HG02938 (cell line): ENCODE data around the gene HOXD11.
A peak's percentile ranks its signal among the peaks of the same experiment; 100 is the strongest.

ENCODE experiments used
- ATAC-seq: cut with Tn5 transposase; IDR thresholded peaks from one replicate; pipeline ENCODE4 v1.9.1; 2021; ENCODE audit warnings: mild to moderate bottlenecking, moderate library complexity; ENCODE audit not compliant: unreplicated experiment

Gene HOXD11

GRCh38 chr2:176130957-176131847 is 24.1 kb downstream of the HOXD11 start:
- no peak for ATAC-seq

- ATAC-seq: no peak
Observed at GRCh38 chr2:176131848-176132158, 24.7 kb downstream of the HOXD11 start.

DNA sequence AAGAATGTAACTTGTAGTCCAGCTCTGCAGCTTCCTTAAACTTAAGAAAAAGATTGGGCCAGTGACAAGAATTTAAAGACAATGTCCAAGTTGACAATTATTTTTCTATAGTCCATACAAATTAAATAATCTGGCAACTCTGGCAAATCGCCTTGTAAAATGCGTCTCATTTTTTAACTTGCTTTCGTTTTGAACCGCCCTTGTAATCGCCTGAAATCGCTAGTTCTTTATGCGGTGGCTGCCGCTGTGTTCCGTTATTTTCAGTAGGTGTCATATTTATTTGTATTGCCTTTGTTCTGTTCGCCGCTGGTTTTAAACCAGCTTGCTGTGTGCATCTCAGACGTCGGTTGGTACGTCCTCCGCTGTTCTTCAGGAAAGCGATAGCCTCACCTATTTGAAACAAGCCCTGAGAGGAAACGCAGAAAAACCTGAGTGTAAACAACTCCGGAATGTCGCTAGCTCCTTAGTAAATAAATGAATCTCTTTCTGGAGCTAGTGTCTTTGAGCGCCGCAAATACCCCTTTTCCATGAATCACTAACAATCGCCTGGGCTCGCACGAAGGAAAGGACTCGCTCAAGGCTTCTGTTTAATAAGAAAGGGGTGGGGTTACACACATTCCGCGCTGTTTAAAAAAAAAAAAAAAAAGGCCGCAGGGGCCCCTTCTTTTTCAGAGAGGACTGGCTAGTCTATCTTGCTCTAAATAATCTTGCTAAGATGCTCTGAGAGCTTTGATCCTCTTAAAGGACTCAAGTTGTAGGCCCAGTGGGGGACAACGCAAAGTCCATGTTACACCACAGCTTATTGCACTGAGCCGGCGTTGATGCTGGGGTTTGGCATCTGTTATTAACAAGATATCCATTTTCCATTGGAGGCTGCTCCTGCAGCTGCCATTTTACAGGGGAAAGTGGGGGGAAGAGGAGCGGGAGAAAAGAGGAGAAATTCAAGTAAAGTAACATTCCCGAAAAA is 25.4 kb downstream of the HOXD11 start:
- ATAC-seq: no peak

DNA sequence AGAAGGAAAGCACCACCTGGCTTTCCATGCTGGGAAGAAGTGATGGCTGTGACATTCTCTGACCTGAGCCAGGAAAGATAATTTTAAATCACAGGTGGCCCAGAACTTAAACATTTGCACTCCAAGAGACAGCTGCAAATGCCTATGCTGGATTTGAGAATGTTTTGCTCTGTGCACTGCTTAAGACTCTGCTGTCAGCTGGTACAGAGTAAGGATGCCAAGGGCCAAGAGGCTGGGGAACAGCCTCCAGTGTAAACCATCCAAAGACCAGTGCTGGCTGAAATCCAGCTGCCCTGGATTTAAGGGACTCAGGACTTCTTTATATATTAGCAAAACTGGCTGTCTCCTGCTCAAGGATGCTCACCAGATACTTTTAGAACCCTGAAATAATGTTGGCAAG is 26.3 kb downstream of the HOXD11 start:
- no peak for ATAC-seq

DNA sequence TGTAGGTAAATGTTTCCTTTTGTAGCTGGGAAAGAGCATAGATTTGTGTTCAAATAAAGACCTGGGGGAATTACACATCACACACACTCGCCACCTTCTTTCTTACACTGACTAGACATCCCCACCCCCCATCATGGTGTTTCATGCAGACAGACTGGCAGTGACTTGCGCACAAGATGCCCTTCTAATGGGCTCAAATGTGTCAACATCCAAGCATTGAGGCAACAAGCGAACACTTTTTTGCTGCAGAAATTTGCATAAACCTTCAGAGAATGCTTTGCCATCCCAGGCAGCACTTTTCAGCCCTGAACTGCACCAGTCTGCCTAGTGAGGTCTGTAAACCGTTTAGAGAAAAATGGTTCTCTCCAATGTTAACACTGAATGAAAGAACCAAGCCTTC is 27.0 kb downstream of the HOXD11 start:
- ATAC-seq: no peak

GRCh38 chr2:176135035-176135440 is 28.0 kb downstream of the HOXD11 start:
- no peak for ATAC-seq

GRCh38 chr2:176136374-176137251 is 29.5 kb downstream of the HOXD11 start:
- ATAC-seq: no peak

GRCh38 chr2:176137252-176137580 is 30.1 kb downstream of the HOXD11 start:
- ATAC-seq: no peak

GRCh38 chr2:176137906-176138305 is 30.8 kb downstream of the HOXD11 start:
- no peak for ATAC-seq

GRCh38 chr2:176138526-176138922 is 31.4 kb downstream of the HOXD11 start:
- ATAC-seq: no peak

DNA sequence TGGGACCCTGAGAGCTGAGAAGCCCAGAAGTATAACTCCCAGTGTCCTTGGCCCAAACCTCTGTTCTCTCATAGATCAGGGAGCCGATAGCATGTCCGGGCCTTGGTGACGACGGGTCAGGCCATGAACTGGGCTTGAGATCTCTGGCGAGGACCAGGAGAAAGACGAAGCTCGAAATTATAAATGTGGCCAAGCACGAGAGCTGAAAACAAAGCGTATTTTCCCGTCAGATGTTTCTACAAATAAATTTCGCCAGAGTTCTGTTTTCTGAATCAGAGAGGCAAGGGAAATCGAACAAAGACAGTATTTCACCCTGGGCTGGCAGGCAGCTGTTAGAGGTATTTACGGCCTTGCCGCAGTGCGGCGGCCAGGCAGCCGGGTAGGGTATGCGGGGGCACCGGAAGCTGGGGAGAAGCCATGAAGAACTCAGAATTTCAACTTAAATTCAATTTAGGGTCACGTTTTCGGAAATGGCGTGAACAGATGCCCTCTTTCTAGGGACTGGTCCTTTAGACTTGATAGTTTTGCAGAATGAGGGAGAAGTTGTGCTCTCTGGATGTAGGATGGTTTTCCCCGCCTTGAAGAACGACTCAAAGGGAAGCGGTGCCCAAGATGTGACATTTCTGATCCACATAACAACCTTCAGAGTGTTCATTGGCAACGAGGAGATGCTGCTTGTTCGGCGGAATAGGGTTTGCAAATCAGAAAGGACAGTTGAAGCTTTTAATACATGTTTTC is 32.0 kb downstream of the HOXD11 start:
- ATAC-seq: no peak

DNA sequence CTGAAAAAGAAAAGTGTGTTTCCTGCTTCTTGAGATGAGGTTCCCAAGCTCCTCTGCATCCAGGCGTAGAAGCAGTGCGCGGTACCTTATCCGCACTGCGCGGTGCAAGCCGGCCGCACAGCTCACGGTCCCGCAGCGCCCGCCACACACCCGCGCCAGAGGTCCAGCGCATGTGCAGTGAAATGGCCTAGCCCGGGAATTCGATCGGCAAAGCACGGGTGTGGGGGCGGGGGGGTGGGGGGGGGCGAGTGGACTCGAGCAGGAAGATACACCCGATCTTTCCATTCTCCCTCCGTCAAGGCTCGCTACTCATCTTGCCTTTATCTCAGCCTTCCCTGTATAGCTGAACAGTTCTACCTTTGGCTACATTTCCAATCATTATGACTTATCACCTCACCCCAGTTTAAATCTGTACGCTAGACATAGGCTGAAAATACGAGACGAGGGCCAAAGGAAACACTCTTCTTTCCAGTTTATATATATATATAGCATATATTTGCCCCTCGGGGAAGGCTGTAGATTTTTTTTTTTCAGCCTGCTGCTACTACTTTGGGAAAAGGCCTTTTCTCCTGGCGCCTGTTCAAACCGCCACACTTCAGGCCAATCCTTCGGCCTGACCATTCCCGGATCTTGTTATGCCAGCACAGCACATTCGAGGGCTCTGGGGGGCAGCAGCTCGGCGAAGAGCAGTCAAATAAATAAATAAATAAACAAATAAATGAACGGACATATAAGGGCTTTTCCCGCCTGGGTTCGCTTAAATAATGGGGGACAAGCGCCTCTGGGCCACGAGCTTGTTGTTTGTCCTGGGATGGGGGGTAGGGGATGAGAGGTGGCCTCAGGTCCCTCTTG is 32.8 kb downstream of the HOXD11 start:
- ATAC-seq: peak; percentile 21

GRCh38 chr2:176140513-176141317 is 33.6 kb downstream of the HOXD11 start:
- ATAC-seq: peak; percentile 91

DNA sequence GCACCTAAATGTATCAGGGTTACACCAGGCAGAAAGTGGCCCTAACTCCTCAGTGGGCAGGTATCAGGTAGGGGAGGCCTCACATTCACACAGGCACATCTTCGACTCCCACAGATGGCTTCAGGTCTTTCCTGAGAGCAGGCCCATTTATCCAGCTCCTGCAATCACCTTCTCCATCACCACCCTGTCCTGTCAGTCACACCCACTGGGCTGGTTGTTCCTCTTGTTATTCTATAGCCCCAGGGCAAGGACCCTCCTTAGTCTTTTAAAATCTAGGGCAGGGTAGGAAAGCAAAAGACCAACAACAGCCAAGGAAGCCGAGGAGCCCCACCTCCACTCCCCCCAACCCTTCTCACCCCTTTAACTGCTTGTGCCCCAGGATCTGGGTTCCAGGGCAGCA is 35.2 kb downstream of the HOXD11 start:
- no peak for ATAC-seq

- ATAC-seq: no peak
Observed at GRCh38 chr2:176145085-176145969, 38.2 kb downstream of the HOXD11 start.

DNA sequence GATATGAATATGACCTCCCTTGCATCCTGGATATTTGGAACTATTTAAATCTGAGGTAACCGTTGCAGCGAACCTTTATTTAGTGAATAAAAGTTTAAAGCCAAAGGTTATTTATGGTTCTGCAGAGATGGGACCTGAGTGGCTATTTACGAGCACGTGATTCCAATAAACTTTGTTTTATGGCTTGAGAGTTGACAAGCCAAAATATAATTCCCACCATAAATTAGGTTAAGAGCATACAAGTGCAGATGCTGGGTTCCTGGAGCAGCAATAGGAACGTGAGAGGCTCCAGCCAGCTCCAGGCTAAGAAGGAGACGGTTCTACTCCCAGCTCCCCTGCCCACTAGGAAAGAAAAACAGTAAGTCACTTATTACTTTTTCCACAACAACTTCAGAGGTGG is 39.0 kb downstream of the HOXD11 start:
- no peak for ATAC-seq

DNA sequence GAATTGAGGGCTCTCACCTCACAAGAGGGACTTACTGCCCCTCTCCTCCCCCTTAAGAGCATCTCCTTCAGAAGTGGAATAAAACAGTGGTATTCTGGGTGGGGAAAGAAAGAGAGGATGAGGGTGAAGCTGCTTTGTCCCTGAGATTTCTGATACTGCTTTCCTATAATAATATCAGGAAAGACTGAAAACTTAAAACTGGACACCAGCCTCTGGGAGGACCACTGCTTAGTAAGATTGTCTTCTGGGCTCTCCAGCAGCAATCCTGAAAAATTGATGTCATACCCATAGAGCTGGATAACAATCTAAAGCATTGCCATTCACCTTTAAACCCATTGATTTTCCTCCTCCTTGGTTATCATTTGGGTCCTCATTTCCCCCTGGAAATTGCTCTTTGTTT is 39.6 kb downstream of the HOXD11 start:
- no peak for ATAC-seq
